Mesodermal cell (in vitro differentiated cells): ENCODE results near the gene LPCAT1.

Experiments
- H3K27ac ChIP-seq: 2 replicates; pipeline ENCODE4 v1.7.0; 2013; ENCODE audit warnings: mild to moderate bottlenecking, low read depth, low read length, moderate library complexity; ENCODE audit not compliant: severe bottlenecking
- H3K36me3 ChIP-seq: 2 replicates; pipeline ENCODE4 v1.7.1; 2013; ENCODE audit warnings: mild to moderate bottlenecking, low read length, moderate library complexity; ENCODE audit not compliant: control insufficient read depth, insufficient read depth
- H3K4me1 ChIP-seq: one replicate; pipeline ENCODE4 v1.7.1; 2013; ENCODE audit warnings: mild to moderate bottlenecking, low read length; ENCODE audit not compliant: insufficient read depth, control insufficient read depth, poor library complexity, severe bottlenecking
- H3K4me3 ChIP-seq: 2 replicates; pipeline ENCODE4 v1.7.0; 2013; ENCODE audit warnings: low read length, control low read depth, mild to moderate bottlenecking; ENCODE audit not compliant: insufficient read depth, poor library complexity, severe bottlenecking; ENCODE audit errors: extremely low read depth
- H3K9me3 ChIP-seq: 2 replicates; pipeline ENCODE4 v1.7.1; 2013; ENCODE audit warnings: mild to moderate bottlenecking, low read length, moderate library complexity; ENCODE audit not compliant: control insufficient read depth
- WGBS, 2 experiments: methylation state at CpG; one replicate each; pipeline ENCODE4 v1.1.5; 2013; ENCODE audit warnings: missing lambda C conversion rate in 2 of 2; ENCODE audit not compliant: insufficient coverage in 2 of 2; 5-methylcytosine and 5-hydroxymethylcytosine counted together

LPCAT1 gene

DNA sequence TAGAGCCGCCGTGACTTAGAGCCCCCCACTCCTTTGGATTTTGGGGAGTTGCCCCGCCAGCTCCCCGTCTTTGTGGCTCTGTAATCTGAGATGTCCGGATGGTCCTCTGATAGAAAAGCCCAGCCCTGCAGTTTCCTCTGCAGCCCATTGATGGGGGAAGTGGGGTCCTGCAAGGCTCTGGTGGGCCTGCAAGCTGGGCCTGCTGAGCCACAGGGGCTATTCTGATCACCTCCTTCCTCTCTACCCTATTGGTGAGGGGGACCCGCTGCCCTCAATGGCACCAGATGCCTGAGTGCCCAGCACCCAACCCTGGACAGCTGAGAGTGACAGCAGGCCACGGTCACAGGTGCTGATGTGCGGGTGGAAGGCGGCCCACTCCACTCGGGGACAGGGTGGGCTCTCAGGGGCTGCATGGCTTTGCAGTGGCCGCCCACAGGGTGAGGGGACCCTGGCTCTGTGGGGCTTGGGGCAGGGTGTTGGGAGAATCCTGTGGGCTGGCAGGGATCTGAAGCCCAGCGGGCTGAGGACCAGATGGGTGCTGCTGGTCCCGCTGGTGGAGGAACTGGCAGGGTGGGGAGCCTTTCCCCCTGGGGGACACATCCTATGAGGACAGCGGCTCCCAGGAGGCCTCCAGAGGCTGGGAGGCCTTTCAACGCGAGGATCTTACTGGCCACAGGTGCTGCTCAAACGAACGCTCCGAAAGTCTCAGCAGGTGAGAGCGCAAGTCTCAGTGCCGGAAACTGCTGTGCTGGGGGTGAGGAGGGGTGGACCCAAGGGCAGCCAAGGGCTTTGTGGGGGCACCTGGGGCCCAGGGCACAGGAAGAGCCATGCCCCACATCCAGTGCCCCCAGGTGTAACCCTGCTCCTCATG, 30.0 kb upstream of the LPCAT1 start:
- no peak overlapping the region for H3K27ac ChIP-seq
- WGBS, 2 experiments, result 88 to 93% methylated on average over 14 to 19 of the region's 21 CpGs
- no peaks in the 10 kb centered on the region for H3K36me3 ChIP-seq
- H3K4me3 ChIP-seq, result no peak overlapping the region
- no peaks in the 10 kb centered on the region for H3K4me1 ChIP-seq
- H3K9me3 ChIP-seq, result no peaks in the 10 kb centered on the region

DNA sequence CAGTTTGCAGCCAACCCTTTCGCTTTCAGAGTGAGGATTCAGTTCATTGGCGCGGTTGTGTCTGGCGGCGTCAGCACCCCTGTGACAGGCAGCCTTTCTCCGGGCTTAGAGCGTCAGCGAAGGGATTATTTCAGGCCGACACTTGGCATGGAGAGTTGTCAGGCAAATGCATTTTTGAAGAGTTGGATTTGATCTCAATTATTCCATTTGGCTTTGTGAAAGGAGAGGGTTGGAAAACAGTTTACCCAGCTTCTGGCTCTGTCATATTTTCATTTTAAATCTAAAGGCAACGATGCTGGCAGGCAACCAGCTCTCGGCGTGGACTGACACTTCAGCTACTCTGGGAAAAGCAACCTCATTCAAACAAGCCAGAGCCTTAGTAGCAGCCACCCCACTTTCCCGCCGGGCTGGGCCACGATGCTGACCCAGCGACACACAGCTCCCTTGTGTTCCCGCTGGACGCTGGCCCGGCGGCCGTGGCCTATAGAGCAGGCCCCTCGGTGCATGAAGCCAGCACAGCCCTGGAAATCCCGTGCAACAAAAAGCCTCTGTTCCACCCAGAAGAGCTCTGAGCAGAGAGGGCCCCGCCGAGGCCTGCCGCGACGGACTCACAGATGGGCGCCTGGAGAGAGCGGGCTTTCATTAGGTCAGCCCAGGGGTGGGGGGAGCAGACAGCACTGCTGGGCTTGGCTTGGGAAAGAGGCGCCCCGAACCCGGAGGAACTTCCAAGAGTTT, 28.9 kb upstream of the LPCAT1 start:
- no peaks in the 10 kb centered on the region for H3K36me3 ChIP-seq
- no peak overlapping the region for H3K4me3 ChIP-seq
- 82 to 85% methylated on average over 31 to 32 of the region's 33 CpGs for WGBS, 2 experiments

DNA sequence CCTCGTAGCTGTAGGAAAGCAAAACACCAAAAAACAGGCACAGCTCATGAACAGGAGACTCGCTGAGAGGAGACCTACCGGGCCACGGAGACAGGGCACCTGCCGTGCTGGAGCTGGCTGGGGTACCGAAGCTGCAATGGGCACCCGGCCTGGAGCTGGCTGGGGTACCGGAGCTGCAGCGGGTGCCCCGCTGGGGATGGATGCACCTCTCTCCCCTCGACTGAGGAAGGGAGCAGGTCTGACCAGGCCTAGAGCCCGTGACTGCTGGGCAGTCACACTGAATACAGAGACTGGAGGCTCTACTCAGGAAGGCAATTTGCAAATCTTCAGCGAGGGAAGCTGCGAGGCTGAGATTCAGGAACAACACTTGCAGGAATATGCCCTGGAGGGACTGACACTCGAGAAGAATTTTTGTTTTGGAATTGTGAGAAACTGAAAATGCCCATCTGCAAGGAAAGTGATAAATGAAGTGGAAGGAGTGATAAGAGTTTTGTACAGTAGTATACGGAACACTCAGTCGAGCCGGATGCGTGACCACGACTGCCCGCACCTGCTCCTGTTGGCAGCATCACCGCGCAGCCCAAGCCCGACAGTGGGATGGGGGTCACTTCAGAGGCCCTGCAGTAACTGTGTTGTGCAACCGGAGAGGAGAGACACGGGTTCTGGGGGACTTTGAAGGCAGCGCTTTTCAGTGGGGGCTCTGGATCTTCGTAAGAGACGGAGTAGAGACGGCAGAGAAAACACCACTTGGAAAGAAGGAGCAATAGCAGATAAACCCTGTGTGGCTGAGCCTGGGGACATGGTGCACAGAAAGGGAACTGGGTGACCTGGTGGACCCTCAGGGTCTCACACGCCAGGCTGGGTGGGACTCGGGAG, 27.9 kb upstream of the LPCAT1 start:
- H3K9me3 ChIP-seq, result no peaks in the 10 kb centered on the region
- 87 to 90% methylated on average over 28 to 32 of the region's 32 CpGs for WGBS, 2 experiments
- H3K27ac ChIP-seq, result no peak overlapping the region
- no peak overlapping the region for H3K4me3 ChIP-seq
- H3K36me3 ChIP-seq, result no peaks in the 10 kb centered on the region
- no peaks in the 10 kb centered on the region for H3K4me1 ChIP-seq

More for the DNA sequence above, 28.9 kb upstream of the LPCAT1 start:
- Histone ChIP-seq H3K9me3 (no peaks in the 10 kb centered on the region), H3K4me1 (no peaks in the 10 kb centered on the region), H3K27ac (no peak overlapping the region)

DNA sequence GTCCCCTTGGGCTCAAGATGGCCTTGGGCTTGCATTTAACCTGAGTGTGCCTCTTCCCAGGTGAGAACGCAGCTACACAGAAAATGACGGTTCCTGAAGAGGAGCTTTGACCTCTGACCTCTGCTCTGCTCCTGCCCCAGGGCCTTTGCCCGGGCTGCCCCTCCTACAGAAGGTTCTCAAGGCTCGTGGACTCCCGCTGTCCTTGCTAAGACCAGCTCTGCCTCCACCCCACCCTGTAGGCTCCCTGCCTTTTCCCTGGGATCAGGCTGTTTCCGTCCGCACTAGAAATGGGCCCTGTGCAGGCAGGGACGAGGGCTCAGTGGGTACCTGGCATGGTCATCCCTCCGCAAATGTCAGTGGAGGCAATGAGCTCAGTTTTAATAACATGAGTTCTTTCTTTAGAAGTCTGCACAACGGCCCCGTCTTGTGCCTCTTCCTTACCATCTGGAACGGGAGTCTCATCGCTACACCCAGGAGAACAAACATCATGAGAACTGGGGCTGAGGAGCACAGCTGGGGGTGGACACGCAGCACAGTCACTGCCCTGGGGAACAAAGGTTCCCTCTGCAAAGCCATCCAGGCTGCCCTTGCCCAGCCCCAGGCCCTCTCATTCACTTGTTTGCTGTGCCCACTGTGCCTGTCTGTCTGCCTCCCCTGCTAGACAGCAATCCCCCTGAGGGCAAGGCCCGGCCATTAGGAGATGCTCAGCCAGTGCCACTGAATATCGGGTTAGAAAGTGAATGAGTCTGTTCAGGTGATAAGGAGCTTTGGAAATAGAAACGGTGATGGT, 26.7 kb upstream of the LPCAT1 start:
- Histone ChIP-seq H3K4me3 (no peak overlapping the region), H3K27ac (no peak overlapping the region), H3K36me3 (no peaks in the 10 kb centered on the region), H3K9me3 (no peaks in the 10 kb centered on the region), H3K4me1 (no peaks in the 10 kb centered on the region)
- 89 to 93% methylated on average over 15 to 16 of the region's 17 CpGs for WGBS, 2 experiments

DNA sequence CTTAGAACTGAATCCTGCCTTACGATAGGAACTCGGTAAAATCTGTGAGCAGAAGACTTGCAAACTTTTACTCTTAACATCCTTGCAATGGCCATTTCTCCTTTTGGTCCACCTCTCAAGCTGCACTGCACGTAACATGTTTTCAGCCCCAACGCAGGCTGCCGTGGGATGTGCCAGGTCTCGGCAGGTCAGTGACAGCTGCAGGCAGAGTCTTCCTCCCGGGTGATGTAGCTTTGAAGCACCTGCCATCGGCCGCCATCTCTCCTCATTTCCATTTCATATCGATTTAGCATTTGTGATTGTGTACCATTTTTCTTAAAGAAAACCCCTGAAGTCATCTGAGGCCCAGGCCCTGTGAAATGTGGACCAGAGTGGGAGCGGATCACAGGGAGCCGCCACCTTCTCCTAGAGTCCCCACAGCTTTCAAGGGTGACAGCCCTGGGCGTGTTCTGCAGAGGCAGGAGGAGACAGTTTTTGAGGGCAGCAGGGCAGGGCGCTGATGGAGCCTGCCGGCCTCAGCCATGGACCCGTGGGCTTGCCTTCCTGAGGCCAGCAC, 25.8 kb upstream of the LPCAT1 start:
- Histone ChIP-seq H3K36me3 (no peaks in the 10 kb centered on the region), H3K27ac (no peak overlapping the region), H3K4me3 (no peak overlapping the region), H3K9me3 (no peaks in the 10 kb centered on the region), H3K4me1 (no peaks in the 10 kb centered on the region)
- WGBS, 2 experiments, result 84 to 85% methylated on average over 11 to 13 of the region's 16 CpGs

DNA sequence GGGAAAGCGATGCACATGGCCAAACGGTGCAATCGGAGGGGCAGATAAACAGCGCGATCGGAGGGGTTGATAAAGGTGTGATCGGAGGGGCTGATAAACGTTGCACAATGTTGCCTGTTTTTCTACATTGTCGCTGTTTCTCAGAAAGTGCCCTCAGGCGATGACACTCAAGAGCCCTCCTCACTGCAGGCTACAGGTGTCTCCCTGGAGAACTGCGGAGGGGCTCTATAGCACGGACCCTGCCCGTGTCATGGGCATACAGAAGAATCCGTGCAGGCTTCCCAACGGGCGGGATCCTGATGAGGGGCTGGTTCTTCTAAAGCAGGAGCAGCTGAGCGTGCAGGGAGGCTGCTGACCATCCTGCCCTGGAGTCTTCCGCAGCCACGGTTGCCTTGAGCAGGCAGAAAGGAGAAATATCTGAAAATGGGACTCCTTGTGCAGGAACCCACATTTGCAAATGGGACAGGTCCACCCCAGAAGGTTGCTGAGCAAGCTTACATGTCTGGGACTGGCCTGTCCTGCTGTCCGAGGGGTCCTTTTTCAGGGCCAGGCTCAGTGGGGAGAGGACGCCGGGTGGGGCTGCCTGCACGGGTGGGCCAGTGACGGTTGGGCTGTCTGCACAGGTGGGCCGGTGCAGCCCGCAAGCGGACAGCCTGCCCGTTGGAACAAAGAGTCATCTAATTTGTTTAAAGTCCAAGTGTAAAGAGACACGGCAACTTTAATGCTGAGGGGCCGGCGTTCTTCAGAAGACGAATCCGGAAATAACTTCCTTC, 25.1 kb upstream of the LPCAT1 start:
- Histone ChIP-seq H3K27ac (no peak overlapping the region), H3K4me1 (no peaks in the 10 kb centered on the region), H3K36me3 (no peaks in the 10 kb centered on the region), H3K4me3 (no peak overlapping the region), H3K9me3 (no peaks in the 10 kb centered on the region)
- WGBS, 2 experiments, result 90 to 94% methylated on average over 32 to 33 of the region's 33 CpGs

DNA sequence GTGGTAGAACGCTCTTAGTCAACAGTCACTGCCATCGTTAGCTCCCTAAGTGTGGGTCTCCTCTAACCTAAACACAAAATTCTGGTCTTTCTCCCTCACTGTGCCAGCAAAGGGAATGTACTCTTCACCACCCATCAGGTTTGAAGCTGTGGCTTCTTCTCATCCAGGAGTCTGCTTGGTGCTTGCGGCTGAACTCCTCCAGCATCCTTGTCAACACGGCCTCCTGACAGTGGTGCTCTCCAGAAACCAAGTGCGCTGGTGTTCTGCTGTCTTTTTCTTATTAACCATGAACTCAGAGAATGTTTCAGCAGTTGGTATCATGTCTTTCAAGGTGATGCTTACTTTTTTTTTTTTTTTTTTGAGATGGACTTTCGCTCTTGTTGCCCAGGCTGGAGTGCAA, 23.9 kb upstream of the LPCAT1 start:
- Histone ChIP-seq H3K4me1 (no peaks in the 10 kb centered on the region), H3K4me3 (no peak overlapping the region), H3K9me3 (no peaks in the 10 kb centered on the region), H3K27ac (no peak overlapping the region), H3K36me3 (no peaks in the 10 kb centered on the region)
- 92 to 96% methylated on average over 3 to 5 of the region's 6 CpGs for WGBS, 2 experiments

DNA sequence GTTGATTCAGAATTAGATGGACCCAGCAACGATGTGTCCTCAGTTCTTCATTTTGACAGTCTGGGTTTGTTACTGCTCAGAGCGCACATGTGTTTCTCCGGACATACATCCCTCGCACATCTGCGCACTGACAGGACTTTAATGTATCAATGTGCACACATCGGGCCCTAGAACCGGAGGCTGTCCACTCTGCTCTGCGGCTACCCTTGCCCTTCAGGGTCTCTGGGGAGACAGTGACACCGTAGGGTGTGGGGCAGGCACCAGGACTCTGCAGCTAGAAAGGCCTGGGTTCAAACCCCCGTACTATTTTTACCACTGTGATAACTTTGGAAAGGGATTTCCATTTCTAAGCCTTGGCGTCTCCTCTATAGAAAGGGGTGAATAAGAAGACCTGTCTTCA, 23.5 kb upstream of the LPCAT1 start:
- Histone ChIP-seq H3K4me3 (no peak overlapping the region), H3K36me3 (no peaks in the 10 kb centered on the region), H3K9me3 (no peaks in the 10 kb centered on the region), H3K27ac (no peak overlapping the region), H3K4me1 (no peaks in the 10 kb centered on the region)
- 94 to 99% methylated on average over 10 of the region's 11 CpGs for WGBS, 2 experiments

DNA sequence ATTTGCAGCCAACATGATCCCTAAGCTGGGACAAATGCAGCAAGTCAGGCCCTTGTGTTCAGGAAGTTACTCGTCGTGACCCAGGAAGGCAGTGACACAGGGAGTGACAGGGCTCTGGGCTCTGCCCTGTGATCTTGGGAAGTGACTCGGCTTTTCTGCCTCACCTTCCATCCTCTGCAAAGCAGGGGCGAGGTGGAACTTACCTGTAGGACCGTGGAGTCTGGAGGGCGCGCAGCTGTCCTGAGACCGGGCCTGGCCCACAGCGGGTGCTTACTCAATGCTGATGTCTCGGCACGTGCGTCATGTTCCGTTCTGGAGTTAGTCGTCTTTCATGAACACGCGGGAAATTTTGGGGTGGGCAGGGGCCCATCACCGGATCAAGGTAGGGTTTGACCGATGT, 22.8 kb upstream of the LPCAT1 start:
- no peaks in the 10 kb centered on the region for H3K4me1 ChIP-seq
- H3K4me3 ChIP-seq, result no peak overlapping the region
- no peak overlapping the region for H3K27ac ChIP-seq
- no peaks in the 10 kb centered on the region for H3K36me3 ChIP-seq
- WGBS, 2 experiments, result 87 to 90% methylated on average over 15 to 17 of the region's 18 CpGs
- H3K9me3 ChIP-seq, result no peaks in the 10 kb centered on the region
